NCI-H510A treated with DMSO at 0.1 percent for 48 hours (cell line): ENCODE results near the gene CDC23.
"Not testable (repeated sequence)": the region's sequence is repeated elsewhere in the genome, so short reads cannot be mapped to it uniquely, and the experiment has no call there.

Source experiments
- DNase-seq: peaks from one replicate; lab custom pipeline; 2025; lab: John Stamatoyannopoulos, UW

The CDC23 gene

DNA sequence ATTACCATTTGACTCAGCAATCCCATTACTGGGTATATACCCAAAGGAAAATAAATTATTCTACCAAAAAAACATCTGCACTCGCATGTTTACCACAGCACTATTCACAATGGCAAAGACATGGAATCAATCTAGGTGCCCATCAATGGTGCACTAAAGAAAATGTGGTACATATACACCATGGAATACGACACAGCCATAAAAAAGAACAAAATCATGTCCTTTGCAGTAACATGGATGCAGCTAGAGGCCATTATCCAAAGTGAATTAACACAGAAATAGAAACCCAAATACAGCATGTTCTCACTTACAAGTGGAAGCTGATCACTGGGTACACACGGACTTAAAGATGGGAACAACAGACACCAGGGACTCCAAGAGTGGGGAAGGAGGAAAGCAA lies 2.1 kb downstream of the CDC23 start:
- no peak for DNase-seq

- not testable (repeated sequence) for DNase-seq
These were observed 19.3 kb downstream of the CDC23 start for GRCh38 chr5:138193859-138194258.

- DNase-seq, result no peak
These were observed 20.3 kb downstream of the CDC23 start for GRCh38 chr5:138192826-138193225.

GRCh38 chr5:138188626-138189025 lies 24.5 kb downstream of the CDC23 start:
- DNase-seq, result no peak

- no peak for DNase-seq
These were observed 27.1 kb downstream of the CDC23 start for GRCh38 chr5:138186002-138186447.

DNA sequence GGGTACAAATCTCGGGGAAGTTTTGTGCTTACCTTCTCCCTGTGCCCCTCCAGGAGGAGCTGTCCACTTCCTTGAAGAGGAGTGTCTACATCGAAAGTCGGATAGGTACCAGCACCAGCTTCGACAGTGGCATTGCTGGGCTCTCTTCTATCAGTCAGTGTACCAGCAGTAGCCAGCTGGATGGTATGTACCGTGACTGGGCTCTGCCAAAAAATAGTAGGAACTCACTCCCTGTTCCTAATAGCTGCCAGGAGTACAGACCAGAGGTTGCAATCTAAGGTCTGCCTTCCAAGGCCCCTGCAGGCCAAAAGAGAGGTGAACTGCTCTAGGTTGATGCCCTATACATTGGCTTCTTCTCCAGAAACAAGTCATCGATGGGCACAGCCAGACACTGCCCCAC lies 30.3 kb downstream of the CDC23 start:
- DNase-seq, result no peak

DNA sequence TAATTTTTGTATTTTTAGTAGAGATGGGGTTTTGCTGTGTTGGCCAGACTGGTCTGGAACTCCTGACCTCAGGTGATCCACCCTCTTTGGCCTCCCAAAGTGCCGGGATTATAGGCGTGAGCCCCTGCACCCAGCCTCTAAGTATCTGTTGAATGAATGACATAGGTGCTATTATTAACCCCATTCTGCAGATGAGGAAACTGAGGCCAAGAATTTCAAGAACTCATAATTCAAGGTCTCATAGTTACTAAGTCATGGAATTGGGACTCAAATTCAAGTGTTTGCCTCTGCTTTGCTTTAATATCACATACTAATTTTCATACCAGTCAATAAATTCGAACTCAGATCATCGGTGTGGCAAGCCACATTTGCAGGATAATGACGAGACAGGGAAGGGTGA lies 32.3 kb downstream of the CDC23 start:
- no peak for DNase-seq

DNA sequence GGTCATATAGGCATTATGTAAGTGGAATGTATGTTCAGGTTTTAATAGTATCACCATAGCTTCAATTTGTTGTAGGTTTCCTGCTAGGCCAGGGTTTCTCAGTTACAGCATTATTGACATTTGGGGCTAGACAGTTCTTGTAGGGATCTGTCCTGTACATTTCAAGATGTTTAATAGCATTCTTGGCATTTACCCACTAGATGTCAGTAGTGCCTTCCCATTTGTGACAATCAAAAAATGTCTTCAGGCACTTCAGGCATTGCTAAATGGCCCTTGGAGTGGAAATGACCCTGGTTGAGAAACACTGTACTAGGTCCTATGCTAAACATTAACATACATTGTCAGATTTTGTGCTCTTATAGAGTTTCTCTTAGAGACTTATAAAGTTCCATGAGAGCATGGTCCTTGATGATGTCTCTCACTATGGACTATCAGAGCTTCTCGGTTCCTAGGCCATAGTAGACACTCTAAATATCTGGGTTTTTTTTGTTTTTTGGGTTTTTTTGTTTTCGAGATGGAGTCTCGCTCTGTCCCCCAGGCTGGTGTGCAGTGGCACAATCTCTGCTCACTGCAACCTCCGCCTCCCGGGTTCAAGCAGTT lies 32.8 kb downstream of the CDC23 start:
- DNase-seq, result peak; percentile 45

GRCh38 chr5:138179277-138179857 lies 33.8 kb downstream of the CDC23 start:
- DNase-seq, result no peak

DNA sequence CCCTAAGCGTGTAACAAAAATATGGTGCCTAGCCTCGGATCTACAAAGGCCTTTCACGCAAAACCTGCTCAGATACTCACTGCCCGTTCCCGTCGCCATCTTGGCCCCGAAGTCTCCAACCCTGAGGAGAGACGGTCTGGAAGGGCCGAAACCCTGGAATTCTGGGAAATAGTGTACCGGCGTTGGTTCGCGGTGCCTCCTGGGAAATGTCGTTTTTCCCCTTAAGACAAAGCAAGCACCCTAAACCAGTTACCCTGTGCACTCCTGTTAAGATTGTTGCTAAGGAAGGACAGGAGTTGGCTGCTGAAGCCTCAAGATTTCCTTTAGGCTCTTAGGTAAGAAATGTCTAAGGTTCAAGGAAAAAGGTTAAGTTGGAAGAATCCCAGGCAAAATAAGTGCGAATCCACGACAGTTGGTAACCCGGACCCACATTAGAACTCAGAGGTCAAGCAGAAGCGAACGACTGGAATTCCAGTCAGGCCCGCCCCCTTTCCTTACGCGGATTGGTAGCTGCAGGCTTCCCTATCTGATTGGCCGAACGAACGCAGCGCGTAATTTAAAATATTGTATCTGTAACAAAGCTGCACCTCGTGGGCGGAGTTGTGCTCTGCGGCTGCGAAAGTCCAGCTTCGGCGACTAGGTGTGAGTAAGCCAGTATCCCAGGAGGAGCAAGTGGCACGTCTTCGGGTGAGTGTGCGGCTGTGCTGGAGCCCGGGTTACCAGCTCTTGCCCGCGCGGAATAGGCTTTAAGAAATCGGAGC lies 34.4 kb downstream of the CDC23 start, which contains the start of the genes BRD8 and KIF20A:
BRD8 (minus strand) TSS at position 115 of the 761 bp plus-strand sequence; CDS start at position 99, 16 bp downstream.
KIF20A (plus strand) TSS at position 597 of the 761 bp plus-strand sequence. CDS start 569 bp downstream, outside the sequence.
- DNase-seq, result peak; percentile 88

DNA sequence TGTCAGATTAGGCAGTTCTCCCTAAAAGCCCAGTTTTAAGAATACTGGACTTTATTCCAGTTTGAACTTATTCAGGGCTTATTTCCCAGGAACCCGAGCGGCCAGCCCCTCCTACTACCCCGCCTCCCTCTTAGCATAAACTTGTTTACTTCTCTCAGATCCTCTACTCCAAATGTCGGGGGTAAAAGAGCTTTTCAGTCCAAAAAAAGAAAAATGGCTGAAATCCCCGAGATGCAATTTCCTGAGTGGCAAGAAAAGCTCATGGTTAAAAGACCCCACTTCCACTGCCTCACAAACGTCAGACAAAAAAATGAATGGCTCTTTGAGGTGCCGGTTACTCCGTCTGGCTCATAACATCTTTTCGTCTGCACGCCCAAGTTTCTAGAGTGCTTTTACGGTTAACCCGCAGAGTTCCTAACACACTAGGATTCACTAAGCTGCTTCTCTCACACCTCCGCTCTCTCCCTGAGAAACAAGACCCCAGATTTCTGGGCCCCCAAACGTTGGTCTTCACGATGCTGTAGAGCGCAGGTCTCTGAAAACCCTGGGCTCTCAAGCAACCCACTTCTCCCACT lies 35.1 kb downstream of the CDC23 start:
- peak; percentile 13 for DNase-seq

- no peak for DNase-seq
These were observed 42.8 kb downstream of the CDC23 start for GRCh38 chr5:138170299-138170698.

DNA sequence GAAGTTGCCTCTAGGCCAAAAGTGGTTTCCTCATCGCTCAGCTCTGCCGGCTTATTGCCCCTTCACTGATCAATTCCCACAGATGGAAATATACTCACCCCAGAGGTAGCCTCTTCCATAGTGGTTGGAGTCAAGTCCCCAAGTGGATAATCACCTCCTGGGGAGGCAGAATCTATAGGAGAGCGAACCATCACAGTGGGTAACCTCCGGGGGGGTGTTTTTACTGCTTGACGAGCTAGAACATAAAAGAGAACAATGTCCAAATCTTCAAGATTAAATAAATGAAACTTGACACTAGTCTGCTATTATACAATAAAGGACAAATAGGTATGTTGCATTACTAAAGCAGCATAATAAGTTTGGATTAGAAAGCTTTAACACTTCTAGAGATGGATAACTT lies 44.0 kb downstream of the CDC23 start:
- DNase-seq, result no peak

- DNase-seq, result no peak
These were observed 49.4 kb downstream of the CDC23 start for GRCh38 chr5:138163721-138164120.

GRCh38 chr5:138160706-138161105 lies 52.4 kb downstream of the CDC23 start:
- no peak for DNase-seq

GRCh38 chr5:138159666-138160065 lies 53.5 kb downstream of the CDC23 start:
- DNase-seq, result no peak

DNA sequence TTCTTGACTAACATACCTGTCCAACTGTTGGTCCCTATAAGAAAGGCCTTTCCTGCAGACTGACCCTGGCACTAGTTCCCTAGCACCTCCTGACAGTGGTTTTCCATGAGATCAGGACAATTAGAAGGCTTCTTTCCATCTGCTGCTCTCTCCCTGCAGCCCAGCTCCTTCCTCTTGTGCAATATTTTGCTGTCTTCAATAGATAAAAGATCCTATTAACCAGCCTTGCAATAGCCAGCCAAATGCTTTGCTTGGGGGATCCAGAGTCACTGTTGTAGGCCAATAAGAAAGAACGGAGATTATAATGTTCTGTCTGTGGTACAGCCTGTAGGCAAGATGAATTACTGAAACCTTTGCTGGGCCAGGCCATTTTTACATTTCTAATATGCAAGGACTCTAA lies 55.5 kb downstream of the CDC23 start:
- no peak for DNase-seq

GRCh38 chr5:138155977-138156376 lies 57.1 kb downstream of the CDC23 start:
- not testable (repeated sequence) for DNase-seq

- no peak for DNase-seq
These were observed 63.6 kb downstream of the CDC23 start for GRCh38 chr5:138149530-138149929.

DNA sequence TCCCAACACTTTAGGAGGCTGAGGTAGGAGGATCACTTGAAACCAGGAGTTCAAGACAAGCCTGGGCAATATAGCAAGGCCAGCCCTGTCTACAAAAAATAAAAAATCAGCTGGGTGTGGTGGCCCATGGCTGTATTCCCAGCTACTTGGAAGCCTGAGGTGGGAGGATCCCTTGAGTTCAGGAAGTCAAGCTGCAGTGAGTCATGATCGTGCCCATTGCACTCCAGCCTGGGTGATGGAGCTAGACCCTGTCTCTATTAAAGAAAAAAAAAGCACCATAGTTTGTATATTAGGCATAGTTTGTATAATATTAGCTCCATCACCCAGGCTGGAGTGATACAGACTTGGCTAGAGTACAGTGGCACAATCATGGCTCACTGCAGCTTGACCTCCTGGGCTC lies 64.3 kb downstream of the CDC23 start:
- DNase-seq, result no peak

DNA sequence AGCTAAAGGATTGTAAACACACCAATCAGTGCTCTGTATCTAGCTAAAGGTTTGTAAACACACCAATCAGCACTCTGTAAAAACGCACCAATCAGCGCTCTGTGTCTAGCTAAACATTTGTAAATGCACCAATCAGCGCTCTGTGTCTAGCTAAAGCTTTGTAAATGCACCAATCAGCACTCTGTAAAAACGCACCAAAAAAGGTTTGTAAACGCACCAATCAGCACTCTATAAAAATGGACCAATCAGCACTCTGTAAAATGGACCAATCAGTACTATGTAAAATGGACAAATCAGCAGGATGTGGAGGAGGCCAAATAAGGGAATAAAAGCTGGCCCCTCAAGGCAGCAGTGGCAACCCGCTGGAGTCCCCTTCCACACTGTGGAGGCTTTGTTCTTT lies 69.5 kb downstream of the CDC23 start:
- not testable (repeated sequence) for DNase-seq

DNA sequence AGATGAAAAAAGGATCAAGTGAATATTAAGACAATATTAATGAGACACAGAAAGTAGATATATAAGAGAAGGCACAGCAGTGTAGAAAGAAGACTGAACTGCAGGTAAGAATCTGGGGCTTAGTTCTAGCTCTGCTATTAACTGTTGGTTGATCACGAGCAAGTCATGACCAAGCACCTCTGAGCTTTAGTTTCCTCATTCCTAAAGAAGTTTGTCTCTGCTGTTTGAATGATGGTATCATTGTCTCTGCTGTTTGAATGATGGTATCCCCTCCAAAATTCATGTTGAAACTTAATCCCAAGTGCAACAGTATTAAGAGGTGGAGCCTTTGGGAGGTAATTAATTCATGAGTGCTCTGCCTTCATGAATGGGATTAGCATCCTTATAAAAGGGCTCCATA lies 71.4 kb downstream of the CDC23 start:
- no peak for DNase-seq

DNA sequence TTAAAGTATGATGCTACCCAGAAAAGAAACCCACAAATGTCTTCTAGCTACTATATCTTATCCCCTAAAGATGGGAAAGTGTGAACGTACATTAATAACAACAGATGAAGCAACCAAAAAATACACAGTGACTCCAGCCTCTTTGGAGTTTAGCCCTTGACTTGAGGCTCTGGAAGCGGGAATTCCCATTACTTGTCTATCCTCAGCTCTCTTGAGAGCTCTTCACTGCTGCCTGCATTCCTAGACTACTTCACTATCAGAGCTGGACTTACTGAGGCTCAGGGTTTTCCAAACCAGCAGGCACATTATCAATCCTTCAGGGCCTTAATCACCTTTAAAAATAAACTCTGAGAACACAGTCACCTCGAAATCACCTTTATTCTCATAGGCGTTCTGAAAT lies 72.9 kb downstream of the CDC23 start:
- DNase-seq, result no peak
